Cerebellar nuclear complex (tissue), 1 donor: ENCODE data around the gene PRH1.

Experiments
- DNase-seq, 2 experiments: peaks; one replicate each; lab custom pipeline; 2025; lab: John Stamatoyannopoulos, UW

Gene PRH1

GRCh38 chr12:10884086-10884725 lies at the start of gene PRH1:
TSS of gene PRH1 (minus strand) at chr12:10884255. CDS start at chr12:10884217, 38 bp downstream.
- no peak for DNase-seq

GRCh38 chr12:10928746-10929286 lies 44.8 kb upstream of the PRH1 start, which contains the start of gene PRH2:
TSS of gene PRH2 (plus strand) at chr12:10929236. CDS start at chr12:10929274, 38 bp downstream.
- no peak for DNase-seq

GRCh38 chr12:10926269-10926668 lies 42.2 kb upstream of the PRH1 start:
- no peak for DNase-seq

- DNase-seq = no peak
Measured at GRCh38 chr12:10919809-10920208, 35.8 kb upstream of the PRH1 start.

GRCh38 chr12:10910380-10910779 lies 26.3 kb upstream of the PRH1 start:
- DNase-seq = no peak

- DNase-seq = no peak
Measured at GRCh38 chr12:10909462-10909861, 25.4 kb upstream of the PRH1 start, which contains the start of gene TAS2R13. TSS of gene TAS2R13 (minus strand) at chr12:10909562. CDS start at chr12:10909298, 264 bp downstream.

- no peak for DNase-seq
Measured at GRCh38 chr12:10904686-10905085, 20.6 kb upstream of the PRH1 start.

- DNase-seq = no peak
Measured at GRCh38 chr12:10901427-10901826, 17.4 kb upstream of the PRH1 start.

GRCh38 chr12:10900972-10901371 lies 16.9 kb upstream of the PRH1 start:
- no peak for DNase-seq

GRCh38 chr12:10900530-10900929 lies 16.5 kb upstream of the PRH1 start:
- DNase-seq = no peak

- DNase-seq = no peak
Measured at GRCh38 chr12:10896854-10897253, 12.8 kb upstream of the PRH1 start.

GRCh38 chr12:10891937-10892336 lies 7.9 kb upstream of the PRH1 start:
- no peak for DNase-seq

- DNase-seq = no peak
Measured at GRCh38 chr12:10889226-10889625, 5.2 kb upstream of the PRH1 start.

GRCh38 chr12:10873378-10873777 lies 10.7 kb downstream of the PRH1 start:
- no peak for DNase-seq

GRCh38 chr12:10867381-10867780 lies 16.7 kb downstream of the PRH1 start:
- DNase-seq = no peak

GRCh38 chr12:10863512-10864218 lies 20.4 kb downstream of the PRH1 start:
- no peak for DNase-seq

GRCh38 chr12:10861366-10861765 lies 22.7 kb downstream of the PRH1 start:
- no peak for DNase-seq

GRCh38 chr12:10855807-10856206 lies 28.2 kb downstream of the PRH1 start:
- DNase-seq = no peak

GRCh38 chr12:10853776-10854175 lies 30.3 kb downstream of the PRH1 start:
- DNase-seq = no peak

GRCh38 chr12:10851243-10851858 lies 32.7 kb downstream of the PRH1 start:
- DNase-seq = no peak

GRCh38 chr12:10849425-10849878 lies 34.6 kb downstream of the PRH1 start, which contains the start of gene PRR4:
TSS of gene PRR4 (minus strand) at chr12:10849475. CDS start at chr12:10849437, 38 bp downstream.
- DNase-seq = no peak

- DNase-seq = no peak
Measured at GRCh38 chr12:10847744-10848143, 36.3 kb downstream of the PRH1 start.
